Neutrophil (primary cell): ENCODE data around the gene PALLD.

ENCODE experiments used
- H3K27ac ChIP-seq: fragments of 200-600 bp; sonication (generic); 2 replicates; pipeline ENCODE4 v1.5.1; 2016; ENCODE audit warnings: mild to moderate bottlenecking, moderate library complexity
- H3K27me3 ChIP-seq: fragments of 200-600 bp; sonication (generic); 2 replicates; pipeline ENCODE4 v1.6.0; 2016; ENCODE audit warnings: mild to moderate bottlenecking
- H3K36me3 ChIP-seq: fragments of 200-600 bp; sonication (generic); 2 replicates; pipeline ENCODE4 v1.5.1; 2017
- H3K4me1 ChIP-seq, 2 experiments: fragments of 200-600 bp in 1 of 2; sonication (generic) in 1 of 2; 1 replicate in 1 of 2; 2 replicates in 1 of 2; pipeline versions ENCODE4 v1.5.1 to v1.6.1; 2013 to 2016; ENCODE audit warnings: low read depth in 1 of 2, low read length in 1 of 2, mild to moderate bottlenecking in 1 of 2, moderate library complexity in 1 of 2; ENCODE audit not compliant: control insufficient read depth in 1 of 2, insufficient read depth in 1 of 2
- H3K4me3 ChIP-seq, 2 experiments: fragments of 200-600 bp in 1 of 2; sonication (generic) in 1 of 2; 1 replicate in 1 of 2; 2 replicates in 1 of 2; pipeline ENCODE4 v1.5.1; 2013 to 2016; ENCODE audit warnings: low read depth in 1 of 2, low read length in 1 of 2, mild to moderate bottlenecking in 1 of 2, moderate library complexity in 1 of 2
- H3K9me3 ChIP-seq: fragments of 200-600 bp; sonication (generic); 2 replicates; pipeline ENCODE4 v1.5.1; 2016
- TF ChIP-seq, protein P1 (sequence below): fragments of 200-600 bp; sonication (generic); IDR thresholded peaks from 2 replicates; pipeline ENCODE4 v1.5.1; 2016; ENCODE audit warnings: antibody characterized with exemption

PALLD gene

DNA sequence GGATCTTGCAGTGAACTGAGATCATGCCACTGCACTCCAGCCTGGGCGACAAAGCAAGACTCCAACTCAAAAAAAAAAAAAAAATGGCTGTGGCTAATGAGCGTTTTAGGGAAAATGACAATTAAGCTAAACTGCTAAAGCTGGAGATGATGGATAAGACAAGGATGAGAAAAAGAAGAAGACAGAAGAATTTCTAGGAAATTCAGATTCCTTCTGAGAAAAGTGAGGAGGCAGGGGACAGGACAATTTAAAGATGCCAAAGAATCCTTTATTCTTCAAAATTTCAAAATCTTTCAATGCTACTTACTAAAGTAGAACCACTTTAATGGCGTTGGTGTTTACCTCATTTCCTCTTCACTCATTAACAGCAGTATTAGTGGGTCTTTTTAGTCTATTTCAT, 7.7 kb downstream of the PALLD start:
- Histone ChIP-seq H3K4me3 (peak overlapping the region in 1 of 2 experiments; percentile 39), H3K4me1 (peaks cover 57 to 73% of the 10 kb centered on the region in 2 experiments), H3K36me3 (no peaks in the 10 kb centered on the region), H3K27ac (peak overlapping the region; percentile 96), H3K27me3 (no peaks in the 10 kb centered on the region), H3K9me3 (no peaks in the 10 kb centered on the region)
- TF ChIP-seq, protein P1, sequence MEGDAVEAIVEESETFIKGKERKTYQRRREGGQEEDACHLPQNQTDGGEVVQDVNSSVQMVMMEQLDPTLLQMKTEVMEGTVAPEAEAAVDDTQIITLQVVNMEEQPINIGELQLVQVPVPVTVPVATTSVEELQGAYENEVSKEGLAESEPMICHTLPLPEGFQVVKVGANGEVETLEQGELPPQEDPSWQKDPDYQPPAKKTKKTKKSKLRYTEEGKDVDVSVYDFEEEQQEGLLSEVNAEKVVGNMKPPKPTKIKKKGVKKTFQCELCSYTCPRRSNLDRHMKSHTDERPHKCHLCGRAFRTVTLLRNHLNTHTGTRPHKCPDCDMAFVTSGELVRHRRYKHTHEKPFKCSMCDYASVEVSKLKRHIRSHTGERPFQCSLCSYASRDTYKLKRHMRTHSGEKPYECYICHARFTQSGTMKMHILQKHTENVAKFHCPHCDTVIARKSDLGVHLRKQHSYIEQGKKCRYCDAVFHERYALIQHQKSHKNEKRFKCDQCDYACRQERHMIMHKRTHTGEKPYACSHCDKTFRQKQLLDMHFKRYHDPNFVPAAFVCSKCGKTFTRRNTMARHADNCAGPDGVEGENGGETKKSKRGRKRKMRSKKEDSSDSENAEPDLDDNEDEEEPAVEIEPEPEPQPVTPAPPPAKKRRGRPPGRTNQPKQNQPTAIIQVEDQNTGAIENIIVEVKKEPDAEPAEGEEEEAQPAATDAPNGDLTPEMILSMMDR, result no peak

DNA sequence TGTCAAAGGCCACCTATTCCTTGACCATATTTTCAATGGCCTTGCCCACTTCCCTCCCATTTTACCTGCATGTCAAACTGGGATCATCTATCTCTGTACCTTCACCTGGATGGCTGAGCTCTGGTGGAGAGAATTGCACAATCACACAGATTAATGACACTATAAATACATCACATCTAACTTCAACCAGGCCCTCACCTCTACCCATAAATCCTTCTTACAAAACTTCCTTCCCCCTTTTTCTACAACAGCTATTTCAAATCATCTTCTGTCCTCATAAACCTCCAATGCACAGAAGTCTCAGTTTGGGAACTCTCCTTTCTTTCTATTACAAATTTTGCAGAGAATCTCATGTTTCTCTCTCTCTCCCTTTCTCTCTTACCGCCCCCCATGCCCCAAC, 9.2 kb downstream of the PALLD start:
- Histone ChIP-seq H3K9me3 (no peaks in the 10 kb centered on the region), H3K4me1 (peaks cover 57 to 85% of the 10 kb centered on the region in 2 experiments), H3K4me3 (peak overlapping the region; percentile 3 to 7), H3K27me3 (no peaks in the 10 kb centered on the region), H3K36me3 (no peaks in the 10 kb centered on the region), H3K27ac (peak overlapping the region; percentile 96)
- TF ChIP-seq, protein P1, result no peak

DNA sequence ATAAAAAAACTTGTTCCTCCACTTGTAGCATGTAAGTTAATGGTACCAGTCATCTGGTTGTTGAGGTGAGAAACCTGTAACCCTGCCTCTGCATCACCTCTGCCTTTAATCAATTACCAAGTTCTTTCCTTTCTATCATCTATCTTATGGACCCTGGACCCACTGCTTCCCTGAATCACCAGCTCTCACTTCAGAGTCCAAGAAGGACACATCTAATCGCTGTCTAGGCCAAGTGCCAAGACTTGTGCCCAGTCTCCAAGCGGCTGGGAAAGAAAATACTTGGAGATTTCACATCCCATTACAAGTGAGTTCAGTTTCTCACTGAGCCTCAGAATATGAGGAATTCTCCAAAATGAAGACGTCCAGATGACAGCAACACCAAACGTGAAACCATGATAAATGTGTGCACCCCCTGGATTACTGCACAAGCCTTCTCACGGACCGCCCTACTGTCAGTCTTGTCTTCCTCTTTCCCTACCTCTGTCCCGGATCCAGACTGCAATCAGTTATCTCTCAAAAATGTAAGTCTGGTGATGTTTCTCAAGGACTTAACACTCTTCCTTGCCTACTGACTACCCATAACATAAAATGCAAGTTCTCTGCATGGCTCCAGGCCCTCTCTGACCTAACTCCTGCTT, 10.4 kb downstream of the PALLD start:
- TF ChIP-seq, protein P1, result no peak
- H3K36me3 ChIP-seq, result no peaks in the 10 kb centered on the region
- H3K4me1 ChIP-seq, result peaks cover 54 to 84% of the 10 kb centered on the region in 2 experiments
- no peak overlapping the region for H3K4me3 ChIP-seq
- no peaks in the 10 kb centered on the region for H3K27me3 ChIP-seq
- no peaks in the 10 kb centered on the region for H3K9me3 ChIP-seq
- peak overlapping the region; percentile 96 for H3K27ac ChIP-seq

DNA sequence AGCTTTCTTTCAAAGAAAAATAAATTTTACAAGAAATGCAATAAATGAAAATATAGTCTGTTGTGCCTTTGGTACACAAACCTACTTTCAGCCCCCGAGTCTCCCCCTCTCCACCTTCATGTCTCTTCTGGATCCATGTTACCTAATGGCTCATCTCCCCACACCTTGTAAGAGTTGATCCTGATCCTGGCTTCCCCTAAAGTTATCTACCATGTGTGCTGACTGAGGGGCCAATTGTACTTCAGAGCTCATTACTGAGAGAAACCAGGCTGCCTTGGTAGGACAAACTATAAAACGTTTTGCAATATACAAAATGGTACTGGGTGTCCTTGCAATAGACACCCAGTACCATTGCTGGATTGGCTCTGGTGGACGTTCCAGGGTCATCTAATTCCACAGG, 11.8 kb downstream of the PALLD start:
- Histone ChIP-seq H3K27me3 (no peaks in the 10 kb centered on the region), H3K9me3 (no peaks in the 10 kb centered on the region), H3K27ac (no peak overlapping the region), H3K4me3 (no peak overlapping the region), H3K4me1 (peaks cover 40 to 70% of the 10 kb centered on the region in 2 experiments), H3K36me3 (no peaks in the 10 kb centered on the region)
- TF ChIP-seq, protein P1, result no peak

DNA sequence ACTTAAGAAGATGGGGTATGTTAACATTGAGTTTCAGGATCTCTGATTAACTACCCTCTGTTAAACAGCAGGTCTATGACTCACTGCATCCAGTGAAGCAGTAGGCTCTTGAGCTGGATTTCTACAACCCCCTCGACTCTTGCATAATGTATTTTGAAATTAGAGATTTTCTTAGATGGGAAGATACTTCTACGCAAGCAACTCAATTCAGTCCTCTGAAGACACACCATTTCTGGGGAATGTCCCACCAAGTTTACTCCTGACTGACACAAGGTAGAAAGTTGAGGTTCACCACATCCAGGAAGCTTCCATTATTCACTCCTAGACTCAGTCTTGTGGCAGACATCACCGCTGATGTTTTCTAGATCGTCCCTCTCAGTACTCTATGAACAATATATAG, 12.9 kb downstream of the PALLD start:
- Histone ChIP-seq H3K27me3 (no peaks in the 10 kb centered on the region), H3K36me3 (no peaks in the 10 kb centered on the region), H3K9me3 (no peaks in the 10 kb centered on the region), H3K4me1 (peaks cover 29 to 64% of the 10 kb centered on the region in 2 experiments), H3K27ac (peak overlapping the region; percentile 4), H3K4me3 (no peak overlapping the region)
- TF ChIP-seq, protein P1, result no peak
